Esophagus squamous epithelium (tissue), 5 donors: ENCODE data around the gene SIRPA. TPM values are rescaled to one million over a fixed set of nuclear protein-coding genes. Genes with fewer than 3 reads are reported as not detected.

ENCODE experiments used
- DNase-seq: peaks from one replicate; lab custom pipeline; 2025; lab: John Stamatoyannopoulos, UW
- H3K27ac ChIP-seq, 4 donors: fragments of 200-600 bp; sonication (generic); one replicate each; pipeline ENCODE4 v1.5.1; 2016 to 2019; ENCODE audit warnings: mild to moderate bottlenecking in 1 of 4
- H3K27me3 ChIP-seq, 4 donors: fragments of 200-600 bp; sonication (generic); 1 replicate in 3 of 4; 2 replicates in 1 of 4; pipeline versions ENCODE4 v1.5.1 to v1.6.0; 2017 to 2021; ENCODE audit warnings: antibody characterized with exemption in 1 of 4
- H3K36me3 ChIP-seq, 3 donors: fragments of 200-600 bp; sonication (generic); one replicate each; pipeline ENCODE4 v1.5.1; 2016 to 2019
- H3K4me1 ChIP-seq, 3 donors: fragments of 200-600 bp; sonication (generic); one replicate each; pipeline ENCODE4 v1.5.1; 2017 to 2019
- H3K4me3 ChIP-seq, 4 donors: fragments of 200-600 bp; sonication (generic); 1 replicate in 3 of 4; 2 replicates in 1 of 4; pipeline ENCODE4 v1.5.1; 2016 to 2019; ENCODE audit warnings: mild to moderate bottlenecking in 2 of 4, moderate library complexity in 1 of 4
- H3K9me3 ChIP-seq, 3 donors: fragments of 200-600 bp; sonication (generic); one replicate each; pipeline ENCODE4 v1.5.1; 2016 to 2019
- CTCF ChIP-seq, 6 experiments: fragments of 450-650 bp in 4 of 6; fragments of 200-600 bp in 2 of 6; sonication (generic) in 2 of 6; IDR thresholded peaks; one replicate each; pipeline ENCODE4 v1.5.1; 2016 to 2019; ENCODE audit warnings: antibody characterized with exemption in 6 of 6, mild to moderate bottlenecking in 4 of 6, moderate library complexity in 4 of 6
- POLR2A ChIP-seq, 4 donors: fragments of 450-650 bp; IDR thresholded peaks; one replicate each; pipeline ENCODE4 v1.6.1; 2017; ENCODE audit warnings: antibody characterized with exemption in 4 of 4, mild to moderate bottlenecking in 4 of 4, moderate library complexity in 3 of 4
- WGBS, 2 donors: methylation state at CpG; one replicate each; pipeline ENCODE4 v1.1.5; 2018; 5-methylcytosine and 5-hydroxymethylcytosine counted together
- intact Hi-C: fragments of 100-400 bp; cut with DNase I; formaldehyde crosslinking; loops from one replicate; pipeline ENCODE4 v1.15.0; 2022
- total RNA-seq, 4 donors: library from RNA; depleted of rRNA; stranded (reverse); fragments of >200 nt; gene quantifications; one replicate each; pipeline ENCODE4 v1.1.0, GENCODE V29; 2016
- donor health status: DM: yes; HTN: yes; CAD: no.

Gene SIRPA
- total RNA-seq, 4 donors from 2014 or later, result 9.3 to 23.4 (median 20.1) TPM

- Histone ChIP-seq H3K27ac (peak overlapping the region in 1 of 4 donors; percentile 38), H3K9me3 (no peaks in the 10 kb centered on the region), H3K4me3 (peak overlapping the region in 1 of 4 donors; percentile 7), H3K27me3 (peaks cover 0 to 32% (median 0%) of the 10 kb centered on the region in 4 donors), H3K4me1 (peaks cover 9 to 60% (median 41%) of the 10 kb centered on the region in 3 donors), H3K36me3 (no peaks in the 10 kb centered on the region)
- no peak for DNase-seq
- no peak for TF ChIP-seq CTCF (IDR thresholded peaks at IDR 0.05)
- TF ChIP-seq POLR2A (IDR thresholded peaks at IDR 0.05), result peak in 1 of 4 donors; percentile 14
- intact Hi-C loops, result no loop called here
- 35 to 62% methylated on average over 7 of the region's 7 CpGs for WGBS, 2 donors
These were observed 51.2 kb downstream of the SIRPA start for GRCh38 chr20:1946442-1946761.

- WGBS, 2 donors, result 3 to 8% methylated on average over 22 to 30 of the region's 39 CpGs
- peak overlapping the region in 2 of 4 donors; percentile 19 to 38 for H3K27ac ChIP-seq
- no peak for DNase-seq
These were observed 51.7 kb downstream of the SIRPA start for GRCh38 chr20:1946762-1947534.

GRCh38 chr20:1947535-1947846 lies 52.3 kb downstream of the SIRPA start:
- H3K4me1 ChIP-seq, result peaks cover 9 to 53% (median 38%) of the 10 kb centered on the region in 3 donors
- H3K36me3 ChIP-seq, result no peaks in the 10 kb centered on the region
- WGBS, 2 donors, result 77 to 79% methylated on average over 8 to 10 of the region's 14 CpGs
- no peaks in the 10 kb centered on the region for H3K9me3 ChIP-seq
- TF ChIP-seq POLR2A (IDR thresholded peaks at IDR 0.05) (no peak), CTCF (IDR thresholded peaks at IDR 0.05) (no peak)
- DNase-seq, result no peak
- H3K4me3 ChIP-seq, result no peak overlapping the region
- H3K27me3 ChIP-seq, result peaks cover 0 to 32% (median 0%) of the 10 kb centered on the region in 4 donors
- peak overlapping the region in 1 of 4 donors; percentile 19 for H3K27ac ChIP-seq
- intact Hi-C loops, result no loop called here

More at GRCh38 chr20:1946762-1947534, 51.7 kb downstream of the SIRPA start:
- Histone ChIP-seq H3K27me3 (peaks cover 0 to 32% (median 0%) of the 10 kb centered on the region in 4 donors), H3K9me3 (no peaks in the 10 kb centered on the region), H3K36me3 (no peaks in the 10 kb centered on the region), H3K4me3 (peak overlapping the region in 3 of 4 donors; percentile 7 to 50 (median 27)), H3K4me1 (peaks cover 9 to 54% (median 38%) of the 10 kb centered on the region in 3 donors)
- TF ChIP-seq CTCF (IDR thresholded peaks at IDR 0.05) (no peak), POLR2A (IDR thresholded peaks at IDR 0.05) (no peak)
- intact Hi-C loops, result no loop called here

GRCh38 chr20:1949347-1950100 lies 54.3 kb downstream of the SIRPA start:
- no peak overlapping the region for H3K27ac ChIP-seq
- WGBS, 2 donors, result 69 to 72% methylated on average over 2 of the region's 2 CpGs

More at GRCh38 chr20:1949347-1950100, 54.3 kb downstream of the SIRPA start:
- Histone ChIP-seq H3K4me1 (peaks cover 4 to 36% (median 25%) of the 10 kb centered on the region in 3 donors), H3K4me3 (no peak overlapping the region), H3K9me3 (no peaks in the 10 kb centered on the region), H3K36me3 (no peaks in the 10 kb centered on the region), H3K27me3 (peaks cover 0 to 30% (median 0%) of the 10 kb centered on the region in 4 donors)
- DNase-seq, result no peak
- intact Hi-C loops, result no loop called here
- TF ChIP-seq POLR2A (IDR thresholded peaks at IDR 0.05) (no peak), CTCF (IDR thresholded peaks at IDR 0.05) (no peak)
